Fibroblast of the aortic adventitia (primary cell): Measurements from ENCODE around the gene SLC38A9. TPM values are rescaled to one million over a fixed set of nuclear protein-coding genes. Genes with fewer than 3 reads are reported as not detected.

Source experiments
- DNase-seq: peaks from one replicate; pipeline ENCODE4 v3.0.0-alpha.2; 2010; ENCODE audit warnings: low read depth
- H3K4me3 ChIP-seq: 2 replicates; pipeline ENCODE4 v1.5.1; 2011; ENCODE audit warnings: low read depth, mild to moderate bottlenecking, control low read depth, low read length, moderate library complexity
- total RNA-seq: library from RNA; depleted of rRNA; stranded (reverse); fragments of >200 nt; gene quantifications from 2 replicates; pipeline ENCODE4 v1.2.3, GENCODE V29; 2012; ENCODE audit warnings: low replicate concordance
- TF ChIP-seq, protein P1 (sequence below): IDR thresholded peaks from 2 replicates; pipeline ENCODE4 v1.5.1; 2011; ENCODE audit warnings: mild to moderate bottlenecking, low read length, control low read depth, inconsistent platforms; ENCODE audit not compliant: insufficient read depth

The SLC38A9 gene
- total RNA-seq, 1 donor: 41.3 TPM

DNA sequence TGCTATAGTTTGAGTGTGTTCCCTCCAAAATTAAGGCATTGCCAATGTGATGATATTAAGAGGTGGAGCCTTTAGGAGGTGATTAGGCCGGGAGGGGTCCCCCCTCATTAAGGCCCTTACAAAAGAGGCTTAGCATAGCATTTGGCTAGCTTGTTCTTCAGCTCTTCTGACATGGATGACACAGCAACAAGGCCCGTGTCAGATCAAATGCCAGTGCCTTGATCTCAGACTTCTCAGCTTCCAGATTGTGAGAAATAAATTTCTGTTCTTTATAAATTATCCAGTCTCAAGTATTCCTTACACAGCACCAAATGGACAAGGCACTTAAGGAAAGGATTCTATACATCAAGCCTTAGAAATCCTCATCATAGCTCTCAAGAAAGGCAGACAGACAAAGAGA lies 31.8 kb downstream of the SLC38A9 start:
- DNase-seq: no peak
- H3K4me3 ChIP-seq: no peak overlapping the region
- TF ChIP-seq, protein P1, sequence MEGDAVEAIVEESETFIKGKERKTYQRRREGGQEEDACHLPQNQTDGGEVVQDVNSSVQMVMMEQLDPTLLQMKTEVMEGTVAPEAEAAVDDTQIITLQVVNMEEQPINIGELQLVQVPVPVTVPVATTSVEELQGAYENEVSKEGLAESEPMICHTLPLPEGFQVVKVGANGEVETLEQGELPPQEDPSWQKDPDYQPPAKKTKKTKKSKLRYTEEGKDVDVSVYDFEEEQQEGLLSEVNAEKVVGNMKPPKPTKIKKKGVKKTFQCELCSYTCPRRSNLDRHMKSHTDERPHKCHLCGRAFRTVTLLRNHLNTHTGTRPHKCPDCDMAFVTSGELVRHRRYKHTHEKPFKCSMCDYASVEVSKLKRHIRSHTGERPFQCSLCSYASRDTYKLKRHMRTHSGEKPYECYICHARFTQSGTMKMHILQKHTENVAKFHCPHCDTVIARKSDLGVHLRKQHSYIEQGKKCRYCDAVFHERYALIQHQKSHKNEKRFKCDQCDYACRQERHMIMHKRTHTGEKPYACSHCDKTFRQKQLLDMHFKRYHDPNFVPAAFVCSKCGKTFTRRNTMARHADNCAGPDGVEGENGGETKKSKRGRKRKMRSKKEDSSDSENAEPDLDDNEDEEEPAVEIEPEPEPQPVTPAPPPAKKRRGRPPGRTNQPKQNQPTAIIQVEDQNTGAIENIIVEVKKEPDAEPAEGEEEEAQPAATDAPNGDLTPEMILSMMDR: no peak

DNA sequence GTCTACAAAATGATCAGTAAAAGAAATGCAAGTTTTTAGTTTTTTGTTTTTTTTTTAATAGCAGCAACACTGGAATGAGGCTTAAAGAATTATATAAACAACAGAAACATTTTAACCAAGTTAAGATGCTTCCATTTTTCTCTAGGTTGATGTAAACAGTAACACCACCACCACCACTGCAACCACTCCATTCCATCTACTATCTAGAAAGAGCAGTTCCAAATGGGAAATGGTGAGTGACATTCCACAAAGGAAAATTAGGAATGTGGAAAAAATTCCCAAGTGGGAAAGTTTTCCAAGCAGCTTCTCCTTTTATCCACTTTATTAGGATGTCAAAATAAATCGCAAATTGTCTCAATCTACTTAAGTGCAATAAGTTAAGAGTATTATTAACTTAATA lies 32.6 kb downstream of the SLC38A9 start:
- H3K4me3 ChIP-seq: no peak overlapping the region
- TF ChIP-seq, protein P1: no peak
- DNase-seq: no peak

DNA sequence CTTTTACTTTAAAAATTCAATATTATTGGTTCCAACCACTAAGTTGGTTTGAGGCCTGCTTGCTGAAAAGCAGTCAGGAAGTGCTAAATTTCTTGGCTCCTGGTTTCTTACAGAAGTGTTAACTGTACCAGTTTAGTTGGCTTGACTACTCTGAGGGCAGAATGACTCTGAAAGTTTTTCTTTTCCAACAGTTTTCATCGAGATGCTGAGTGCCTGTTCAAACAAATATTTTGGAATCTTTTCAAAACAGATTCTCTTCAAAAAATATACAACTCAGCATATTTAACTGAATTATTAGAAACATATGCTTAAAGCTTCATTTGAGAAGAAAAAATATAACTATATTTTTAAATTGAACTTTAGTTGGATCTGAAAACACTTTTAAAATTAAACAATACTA lies 37.0 kb downstream of the SLC38A9 start:
- TF ChIP-seq, protein P1: no peak
- peak; percentile 58 for DNase-seq

DNA sequence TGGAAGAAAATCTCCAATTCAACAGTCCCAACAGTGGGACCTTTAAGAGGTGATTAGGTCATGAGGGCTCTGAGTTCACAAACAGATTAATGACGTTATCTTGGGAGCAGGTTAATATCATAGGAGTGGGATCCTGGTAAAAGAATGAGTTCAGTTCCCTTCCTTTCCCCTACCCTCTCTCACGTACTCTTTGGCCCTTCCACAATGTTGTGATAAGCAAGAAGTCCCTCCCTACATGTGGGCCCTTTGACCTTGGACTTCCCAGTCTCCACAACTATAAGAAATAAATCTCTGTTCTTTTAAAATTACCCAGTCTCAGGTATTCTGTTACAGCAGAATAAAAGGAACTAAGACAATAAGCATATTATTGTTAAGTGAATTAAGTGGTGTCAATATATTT lies 37.8 kb downstream of the SLC38A9 start:
- TF ChIP-seq, protein P1: no peak
- no peak for DNase-seq
- no peak overlapping the region for H3K4me3 ChIP-seq

More for the DNA sequence above, 37.0 kb downstream of the SLC38A9 start:
- no peak overlapping the region for H3K4me3 ChIP-seq

DNA sequence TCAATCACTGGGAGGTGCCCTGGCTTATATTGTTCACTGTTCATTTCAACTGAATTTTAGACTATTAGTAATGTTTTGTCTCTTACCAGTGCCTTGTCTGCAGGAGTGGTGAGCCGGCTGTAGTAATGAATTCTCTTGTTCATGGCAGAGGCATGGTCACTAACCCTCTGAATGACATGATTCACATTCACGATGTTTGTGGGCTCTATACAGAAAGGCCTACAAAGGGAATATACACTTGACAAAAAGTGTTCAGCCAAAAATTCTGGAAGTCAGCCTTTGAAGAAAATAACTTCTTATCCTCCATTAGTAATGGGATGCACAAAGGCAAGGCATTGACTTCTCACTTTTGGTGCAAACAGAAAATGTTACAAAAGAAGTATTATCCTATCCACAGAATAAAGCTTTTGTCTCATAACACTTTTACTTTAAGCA lies 39.6 kb downstream of the SLC38A9 start:
- H3K4me3 ChIP-seq: no peak overlapping the region
- DNase-seq: no peak
- TF ChIP-seq, protein P1: no peak

DNA sequence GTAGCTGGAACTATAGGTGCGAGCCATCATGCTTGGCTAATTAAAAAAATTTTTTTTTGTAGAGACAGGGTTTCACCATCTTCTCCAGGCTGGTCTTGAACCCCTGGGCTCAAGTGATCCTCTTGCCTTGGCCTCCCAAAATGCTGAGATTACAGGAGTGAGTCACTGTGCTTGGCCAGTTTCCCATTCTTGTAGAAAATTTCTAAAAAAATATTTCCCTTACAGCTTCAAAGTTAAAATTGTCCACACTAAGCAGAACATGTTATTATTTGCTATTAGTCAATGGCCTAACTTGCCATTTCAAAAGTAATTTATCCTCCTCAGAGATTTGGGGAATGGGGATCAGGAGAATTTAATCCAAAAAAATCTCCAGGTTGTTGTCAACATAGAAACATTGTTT lies 40.1 kb downstream of the SLC38A9 start:
- peak; percentile 62 for DNase-seq

More for the DNA sequence above, 40.1 kb downstream of the SLC38A9 start:
- no peak overlapping the region for H3K4me3 ChIP-seq
- TF ChIP-seq, protein P1: no peak
